Upper lobe of left lung (tissue), 6 donors: ENCODE data around the gene SERTAD1. TPM values are rescaled to one million over a fixed set of nuclear protein-coding genes. Genes with fewer than 3 reads are reported as not detected.
"Not testable (repeated sequence)": the region's sequence is repeated elsewhere in the genome, so short reads cannot be mapped to it uniquely, and the experiment has no call there.

Experiments
- ATAC-seq, 2 donors: fragments of 200-7000 bp; cut with Tn5 transposase; one replicate each; pipeline ENCODE4 v1.9.1; 2022; ENCODE audit warnings: mild to moderate bottlenecking in 2 of 2, moderate library complexity in 2 of 2; ENCODE audit not compliant: low FRiP score in 2 of 2
- DNase-seq, 2 donors: peaks; one replicate each; pipeline ENCODE4 v3.0.0-alpha.2; 2019 to 2020
- H3K27ac ChIP-seq, 4 donors: fragments of 200-600 bp; sonication (generic); one replicate each; pipeline ENCODE4 v1.5.1; 2016 to 2019
- H3K27me3 ChIP-seq, 4 donors: fragments of 200-600 bp; sonication (generic); one replicate each; pipeline ENCODE4 v1.5.1; 2017 to 2019
- H3K36me3 ChIP-seq, 4 donors: fragments of 200-600 bp; sonication (generic); one replicate each; pipeline ENCODE4 v1.5.1; 2016 to 2019
- H3K4me1 ChIP-seq, 4 donors: fragments of 200-600 bp; sonication (generic); one replicate each; pipeline ENCODE4 v1.5.1; 2018 to 2019
- H3K4me3 ChIP-seq, 4 donors: fragments of 200-600 bp; sonication (generic); one replicate each; pipeline ENCODE4 v1.5.1; 2017 to 2019; ENCODE audit warnings: mild to moderate bottlenecking in 2 of 4, moderate library complexity in 1 of 4
- H3K9me3 ChIP-seq, 4 donors: fragments of 200-600 bp; sonication (generic); one replicate each; pipeline ENCODE4 v1.5.1; 2018 to 2019
- CTCF ChIP-seq, 6 experiments: fragments of 450-650 bp in 4 of 6; fragments of 200-600 bp in 2 of 6; sonication (generic) in 2 of 6; IDR thresholded peaks; one replicate each; pipeline ENCODE4 v1.5.1; 2016 to 2019; ENCODE audit warnings: antibody characterized with exemption in 6 of 6
- EP300 ChIP-seq, 4 donors: sonication (generic); formaldehyde crosslinking; IDR thresholded peaks; one replicate each; pipeline ENCODE4 v1.5.1; 2017; ENCODE audit warnings: antibody characterized with exemption in 4 of 4, control low read depth in 2 of 4
- POLR2A ChIP-seq, 4 donors: fragments of 450-650 bp; IDR thresholded peaks; one replicate each; pipeline ENCODE4 v1.5.1; 2016 to 2017; ENCODE audit warnings: antibody characterized with exemption in 4 of 4, mild to moderate bottlenecking in 2 of 4
- POLR2AphosphoS5 ChIP-seq, 2 donors: sonication (generic); formaldehyde crosslinking; IDR thresholded peaks; one replicate each; pipeline ENCODE4 v1.5.1; 2017; ENCODE audit warnings: antibody characterized with exemption in 2 of 2
- WGBS, 2 donors: methylation state at CpG; one replicate each; pipeline ENCODE4 v1.1.5; 2017 to 2018; 5-methylcytosine and 5-hydroxymethylcytosine counted together
- total RNA-seq, 6 donors: library from RNA; depleted of rRNA in 4 of 6; stranded (reverse); fragments of >200 nt in 4 of 6; gene quantifications; one replicate each; pipeline versions ENCODE4 v1.1.0 to v1.2.1, GENCODE V29; 2016 to 2021
- donor health status: DM: no; HTN: no; CAD: no; lungs with moderate emphysema.
- donor health status: DM: no; HTN: yes; CAD: no; lungs with severe emphysema.

SERTAD1 gene
- total RNA-seq, 6 donors from 2014 or later, result 2.1 to 37.5 (median 18.4) TPM

- Histone ChIP-seq H3K4me3 (peak overlapping the region; percentile 21 to 91 (median 72)), H3K4me1 (peaks cover 16 to 38% (median 25%) of the 10 kb centered on the region in 4 donors), H3K36me3 (peaks cover 14 to 28% (median 21%) of the 10 kb centered on the region in 4 donors), H3K27ac (peak overlapping the region; percentile 63 to 98 (median 82)), H3K9me3 (no peaks in the 10 kb centered on the region), H3K27me3 (no peaks in the 10 kb centered on the region)
- DNase-seq (no peak), ATAC-seq (no peak)
- WGBS, 2 donors, result 20 to 28% methylated on average over 15 to 22 of the region's 22 CpGs
- no peak for TF ChIP-seq CTCF (IDR thresholded peaks at IDR 0.05)
- no peak for TF ChIP-seq EP300 (IDR thresholded peaks at IDR 0.05)
- no peak for TF ChIP-seq POLR2A (IDR thresholded peaks at IDR 0.05)
- TF ChIP-seq POLR2AphosphoS5 (IDR thresholded peaks at IDR 0.05), result no peak
Measured at GRCh38 chr19:40442328-40443130, 16.7 kb upstream of the SERTAD1 start.

- H3K4me1 ChIP-seq, result peaks cover 16 to 38% (median 25%) of the 10 kb centered on the region in 4 donors
- H3K27ac ChIP-seq, result peak overlapping the region in 2 of 4 donors; percentile 67 to 96
- TF ChIP-seq POLR2AphosphoS5 (IDR thresholded peaks at IDR 0.05), result no peak
- no peak for TF ChIP-seq CTCF (IDR thresholded peaks at IDR 0.05)
- no peak for TF ChIP-seq EP300 (IDR thresholded peaks at IDR 0.05)
- no peak for TF ChIP-seq POLR2A (IDR thresholded peaks at IDR 0.05)
- peaks cover 13 to 24% (median 15%) of the 10 kb centered on the region in 4 donors for H3K36me3 ChIP-seq
- no peak for ATAC-seq
- H3K4me3 ChIP-seq, result no peak overlapping the region
- WGBS, 2 donors, result 88 to 90% methylated on average over 6 to 11 of the region's 11 CpGs
- no peaks in the 10 kb centered on the region for H3K9me3 ChIP-seq
- H3K27me3 ChIP-seq, result no peaks in the 10 kb centered on the region
- DNase-seq, result peak in 1 of 2 donors; percentile 76
Measured at GRCh38 chr19:40441719-40442253, 16.0 kb upstream of the SERTAD1 start.

GRCh38 chr19:40438284-40438683 is 12.5 kb upstream of the SERTAD1 start:
- Histone ChIP-seq H3K36me3 (peaks cover 13 to 24% (median 15%) of the 10 kb centered on the region in 4 donors), H3K9me3 (no peaks in the 10 kb centered on the region), H3K27me3 (no peaks in the 10 kb centered on the region), H3K4me3 (no peak overlapping the region), H3K4me1 (peaks cover 27 to 47% (median 29%) of the 10 kb centered on the region in 4 donors), H3K27ac (no peak overlapping the region)
- no peak for ATAC-seq
- TF ChIP-seq POLR2A (IDR thresholded peaks at IDR 0.05) (no peak), CTCF (IDR thresholded peaks at IDR 0.05) (no peak), EP300 (IDR thresholded peaks at IDR 0.05) (no peak), POLR2AphosphoS5 (IDR thresholded peaks at IDR 0.05) (no peak)
- WGBS, 2 donors, result 96 to 98% methylated on average over 3 of the region's 3 CpGs
- no peak for DNase-seq

- TF ChIP-seq CTCF (IDR thresholded peaks at IDR 0.05) (peak in 1 of 6 experiments; percentile 14), POLR2A (IDR thresholded peaks at IDR 0.05) (peak in 3 of 4 donors; percentile 53 to 70 (median 59)), POLR2AphosphoS5 (IDR thresholded peaks at IDR 0.05) (peak; percentile 34 to 59), EP300 (IDR thresholded peaks at IDR 0.05) (no peak)
- Histone ChIP-seq H3K36me3 (no peaks in the 10 kb centered on the region), H3K4me3 (peak overlapping the region; percentile 25 to 42 (median 32)), H3K9me3 (no peaks in the 10 kb centered on the region), H3K27ac (peak overlapping the region; percentile 88 to 98 (median 92)), H3K27me3 (no peaks in the 10 kb centered on the region), H3K4me1 (peaks cover 14 to 30% (median 26%) of the 10 kb centered on the region in 4 donors)
- peak; percentile 98 to 99 for ATAC-seq
- 4% methylated on average over 20 to 37 of the region's 50 CpGs for WGBS, 2 donors
- peak; percentile 94 to 97 for DNase-seq
Measured at GRCh38 chr19:40433391-40434216, 7.8 kb upstream of the SERTAD1 start.

GRCh38 chr19:40432760-40433159 is 7.0 kb upstream of the SERTAD1 start:
- 25 to 35% methylated on average over 7 of the region's 7 CpGs for WGBS, 2 donors
- peak overlapping the region; percentile 25 to 42 (median 32) for H3K4me3 ChIP-seq
- H3K9me3 ChIP-seq, ATAC-seq, H3K27me3 ChIP-seq, DNase-seq, H3K36me3 ChIP-seq: not testable (repeated sequence)
- H3K4me1 ChIP-seq, result peaks cover 14 to 30% (median 26%) of the 10 kb centered on the region in 4 donors
- peak overlapping the region; percentile 88 to 98 (median 92) for H3K27ac ChIP-seq
